Measurements from ENCODE around the gene DDHD1. TPM values are rescaled to one million over a fixed set of nuclear protein-coding genes. Genes with fewer than 3 reads are reported as not detected.

The DDHD1 gene
- total and polyA plus RNA-seq, 12 donors: 4.6 to 34.9 (median 8.1) TPM

GRCh38 chr14:52987042-52987441 is 166.1 kb downstream of the DDHD1 start:
- WGBS, 4 donors: 38 to 90% (median 73%) methylated on average over 2 of the region's 2 CpGs

More at GRCh38 chr14:52987042-52987441, 166.1 kb downstream of the DDHD1 start:
- Histone ChIP-seq H3K36me3 (replicated peaks in 1 of 2) (no peaks in the 10 kb centered on the region), H3K27me3 (no peaks in the 10 kb centered on the region), H3K9me3 (replicated peaks in 1 of 3) (no peaks in the 10 kb centered on the region), H3K4me1 (replicated peaks in 1 of 2) (no peaks in the 10 kb centered on the region), H3K4me3 (no peak overlapping the region), H3K27ac (no peak overlapping the region)
- no peak for TF ChIP-seq POLR2A (IDR thresholded peaks at IDR 0.05)
- TF ChIP-seq CTCF (IDR thresholded peaks at IDR 0.05): no peak
- DNase-seq: no peak
- intact Hi-C loops (cut with DNase I): no loop called here

Small RNA genes lying within 50 kb of the gene (small RNA-seq; reads per million reads assigned to genes)
- gene AL352979.1: 0 reads per million in 2 donors

Other genes with a start within 250 kb of the DDHD1 start
- 10 to 100 TPM; 31.1 to 53.8 (median 41.2) TPM for gene FERMT2, start 202.3 kb downstream of the DDHD1 start, total RNA-seq
- gene FERMT2, start 202.3 kb downstream of the DDHD1 start, polyA plus RNA-seq: 10 to 100 TPM; 22.8 to 50.2 (median 29.5) TPM

Data from adrenal gland (tissue), 12 donors.